ENCODE data around the gene INTS1.
"Not testable (repeated sequence)": the region's sequence is repeated elsewhere in the genome, so short reads cannot be mapped to it uniquely, and the experiment has no call there.

INTS1 gene

GRCh38 chr7:1533547-1534329, 29.5 kb upstream of the INTS1 start:
- no peak for DNase-seq

GRCh38 chr7:1533255-1533546, 29.0 kb upstream of the INTS1 start:
- in situ Hi-C loops (cut with MboI; ENCODE audit: low pct_unique_long_range_greater_than_20kb, low sequenced_read_pairs), result no loop called here
- DNase-seq, result no peak

More at GRCh38 chr7:1533547-1534329, 29.5 kb upstream of the INTS1 start:
- in situ Hi-C loops (cut with MboI; ENCODE audit: low pct_unique_long_range_greater_than_20kb, low sequenced_read_pairs), result no loop called here

GRCh38 chr7:1532456-1533254, 28.5 kb upstream of the INTS1 start:
- in situ Hi-C loops (cut with MboI; ENCODE audit: low pct_unique_long_range_greater_than_20kb, low sequenced_read_pairs), result no loop called here
- peak; percentile 96 for DNase-seq

- in situ Hi-C loops (cut with MboI; ENCODE audit: low pct_unique_long_range_greater_than_20kb, low sequenced_read_pairs), result no loop called here
- no peak for DNase-seq
Measured at GRCh38 chr7:1531979-1532455, 27.8 kb upstream of the INTS1 start.

- DNase-seq, result no peak
- in situ Hi-C loops (cut with MboI; ENCODE audit: low pct_unique_long_range_greater_than_20kb, low sequenced_read_pairs), result no loop called here
Measured at GRCh38 chr7:1531263-1531978, 27.2 kb upstream of the INTS1 start.

GRCh38 chr7:1530946-1531262, 26.7 kb upstream of the INTS1 start:
- DNase-seq, result no peak
- in situ Hi-C loops (cut with MboI; ENCODE audit: low pct_unique_long_range_greater_than_20kb, low sequenced_read_pairs), result no loop called here

DNA sequence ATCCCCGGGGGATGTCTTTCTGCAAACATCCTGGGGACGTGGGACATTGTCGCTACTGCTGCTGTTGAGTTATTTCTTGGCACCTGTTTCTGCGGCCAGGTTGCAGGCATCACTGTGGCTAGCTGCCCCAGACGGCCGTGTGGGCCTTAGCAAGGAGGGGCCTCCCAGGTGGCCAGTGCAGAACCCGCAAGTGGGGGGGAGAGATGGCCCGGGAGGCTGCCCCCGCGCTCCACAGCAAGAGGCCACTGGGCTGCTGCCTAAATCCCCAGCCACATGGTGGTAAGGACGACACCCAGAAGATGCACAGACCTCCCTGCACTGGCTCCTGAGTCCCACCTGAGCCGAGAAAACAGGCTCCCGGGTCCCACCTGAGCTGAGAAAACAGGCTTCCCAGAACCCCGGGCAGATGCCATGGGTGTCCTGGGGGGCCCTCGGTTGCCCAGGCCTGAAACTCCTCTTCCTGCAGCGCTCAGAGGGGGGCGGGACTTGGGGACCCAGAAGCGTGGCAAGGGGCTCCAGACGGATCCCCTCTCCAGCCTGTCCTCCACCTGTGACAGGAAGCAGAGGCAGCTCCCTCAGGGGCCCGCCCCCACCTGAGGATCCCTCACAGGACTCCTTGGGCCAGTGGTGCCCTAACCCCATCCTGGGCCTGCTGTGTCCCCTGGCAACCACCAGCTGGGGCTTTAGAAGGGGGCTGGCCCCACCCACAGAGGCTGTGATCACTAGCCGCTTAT, 25.4 kb upstream of the INTS1 start:
- in situ Hi-C loops (cut with MboI; ENCODE audit: low pct_unique_long_range_greater_than_20kb, low sequenced_read_pairs), result no loop called here

GRCh38 chr7:1526271-1526754, 22.1 kb upstream of the INTS1 start:
- in situ Hi-C loops (cut with MboI; ENCODE audit: low pct_unique_long_range_greater_than_20kb, low sequenced_read_pairs), result no loop called here

More for the DNA sequence above, 25.4 kb upstream of the INTS1 start:
- DNase-seq, result no peak

GRCh38 chr7:1525409-1525808, 21.2 kb upstream of the INTS1 start:
- in situ Hi-C loops (cut with MboI; ENCODE audit: low pct_unique_long_range_greater_than_20kb, low sequenced_read_pairs), result no loop called here
- DNase-seq, result no peak

More at GRCh38 chr7:1526271-1526754, 22.1 kb upstream of the INTS1 start:
- DNase-seq, result peak; percentile 37

- in situ Hi-C loops (cut with MboI; ENCODE audit: low pct_unique_long_range_greater_than_20kb, low sequenced_read_pairs), result no loop called here
- no peak for DNase-seq
Measured at GRCh38 chr7:1523844-1524243, 19.7 kb upstream of the INTS1 start.

DNA sequence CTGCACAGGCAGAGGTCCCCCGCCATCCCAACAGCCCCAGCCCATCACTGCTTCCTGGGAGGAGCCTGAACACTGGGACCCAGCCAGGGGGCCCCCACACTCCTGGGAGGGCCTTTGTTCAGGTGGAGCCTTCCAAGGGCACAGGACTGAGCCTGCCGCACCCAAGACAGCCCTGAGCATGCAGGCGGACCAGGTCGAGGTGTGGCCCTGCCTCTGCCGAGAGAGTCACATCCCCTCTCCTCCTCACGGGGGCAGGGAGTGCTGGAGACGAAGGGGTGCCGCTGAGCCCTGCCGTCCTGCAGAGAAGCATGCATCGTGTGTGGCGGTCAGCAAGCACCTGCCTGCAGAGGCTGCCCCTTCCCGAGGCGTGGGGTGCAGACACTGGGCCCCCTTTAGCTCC, 19.0 kb upstream of the INTS1 start:
- in situ Hi-C loops (cut with MboI; ENCODE audit: low pct_unique_long_range_greater_than_20kb, low sequenced_read_pairs), result no loop called here
- DNase-seq, result no peak

- in situ Hi-C loops (cut with MboI; ENCODE audit: low pct_unique_long_range_greater_than_20kb, low sequenced_read_pairs), result no loop called here
- no peak for DNase-seq
Measured at GRCh38 chr7:1521456-1521855, 17.3 kb upstream of the INTS1 start.

DNA sequence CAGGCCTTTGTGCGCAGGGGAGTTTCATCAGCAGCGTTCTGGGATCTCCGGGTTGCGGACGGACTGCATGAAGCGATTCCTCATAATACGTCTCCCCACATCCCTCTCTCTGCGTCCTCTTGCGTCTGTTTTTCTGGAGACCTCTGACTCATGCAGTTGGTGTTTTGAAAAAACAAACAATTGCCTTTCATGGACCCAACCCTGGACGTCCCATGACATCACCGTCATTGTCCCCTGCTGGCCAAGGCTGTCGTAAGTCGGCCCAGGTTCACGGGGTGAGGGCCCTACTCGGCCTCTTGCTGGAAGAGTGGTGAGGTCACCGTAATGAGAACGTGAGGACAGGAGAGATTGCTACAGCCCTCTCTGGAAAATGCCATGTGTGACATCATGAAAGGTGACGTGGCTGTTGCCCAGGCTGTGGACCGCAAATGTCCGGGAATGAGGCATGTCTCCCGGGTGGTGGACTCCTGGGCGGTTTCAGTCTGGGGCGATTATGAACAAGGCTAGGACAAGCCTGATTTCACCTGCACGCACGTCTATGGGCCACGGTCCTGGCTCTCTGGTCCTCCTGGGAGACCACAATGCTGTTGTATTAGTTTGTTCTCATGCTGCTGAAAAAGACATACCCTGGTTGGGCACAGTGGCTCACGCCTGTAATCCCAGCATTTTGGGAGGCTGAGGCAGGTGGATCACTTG, 16.5 kb upstream of the INTS1 start:
- in situ Hi-C loops (cut with MboI; ENCODE audit: low pct_unique_long_range_greater_than_20kb, low sequenced_read_pairs), result no loop called here
- no peak for DNase-seq

GRCh38 chr7:1519322-1519922, 15.2 kb upstream of the INTS1 start:
- in situ Hi-C loops (cut with MboI; ENCODE audit: low pct_unique_long_range_greater_than_20kb, low sequenced_read_pairs); DNase-seq: not testable (repeated sequence)

DNA sequence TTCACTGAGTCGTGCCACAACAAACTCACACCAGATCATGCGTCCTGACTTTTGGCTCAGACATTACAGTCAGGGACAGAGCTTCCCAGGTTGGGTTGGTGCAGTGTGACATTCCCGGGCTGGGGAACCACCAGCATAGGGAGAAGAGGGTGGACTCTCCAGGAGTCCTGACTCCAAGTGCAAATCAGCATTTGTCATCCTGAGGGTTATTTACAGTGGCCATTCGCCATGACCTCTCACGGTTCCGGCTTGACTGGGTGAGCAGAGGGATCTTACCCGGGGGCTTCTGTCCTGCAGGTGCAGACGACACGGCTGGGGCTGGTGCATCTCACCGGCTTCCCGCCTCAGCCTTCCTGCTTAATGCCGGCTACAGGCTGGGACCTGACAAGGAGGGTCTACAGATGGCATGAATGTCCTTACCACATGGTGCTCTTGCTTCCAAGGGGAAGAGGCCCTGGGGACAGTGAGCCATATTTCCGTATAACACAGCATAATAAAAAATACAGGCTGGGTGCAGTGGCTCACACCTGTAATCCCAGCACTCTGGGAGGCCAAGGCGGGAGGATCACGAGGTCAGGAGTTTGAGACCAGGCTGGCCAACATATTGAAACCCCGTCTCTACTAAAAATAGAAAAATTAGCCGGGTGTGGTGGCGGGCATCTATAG, 12.5 kb upstream of the INTS1 start:
- DNase-seq, result no peak
- in situ Hi-C loops (cut with MboI; ENCODE audit: low pct_unique_long_range_greater_than_20kb, low sequenced_read_pairs), result no loop called here

DNA sequence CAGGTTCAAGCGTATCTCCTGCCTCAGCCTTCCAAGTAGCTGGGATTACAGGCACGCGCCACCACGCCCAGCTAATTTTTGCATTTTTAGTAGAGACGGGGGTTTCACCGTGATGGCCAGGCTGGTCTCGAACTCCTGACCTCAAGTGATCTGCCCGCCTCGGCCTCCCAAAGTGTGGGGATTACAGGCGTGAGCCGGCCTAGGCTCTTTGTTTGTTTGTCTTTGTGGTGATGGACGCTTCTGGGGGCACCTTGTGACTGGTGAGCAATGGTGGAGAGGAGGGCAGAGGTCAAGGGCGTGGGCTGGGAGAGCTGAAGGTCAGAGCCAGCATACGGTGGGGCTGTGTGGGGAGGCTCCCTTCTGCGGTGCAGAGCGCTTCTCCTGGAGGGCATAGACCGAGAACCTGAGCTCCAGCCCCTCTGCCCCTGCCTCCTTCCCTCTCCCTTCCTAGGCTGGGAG, 11.3 kb upstream of the INTS1 start:
- DNase-seq; in situ Hi-C loops (cut with MboI; ENCODE audit: low pct_unique_long_range_greater_than_20kb, low sequenced_read_pairs): not testable (repeated sequence)

DNA sequence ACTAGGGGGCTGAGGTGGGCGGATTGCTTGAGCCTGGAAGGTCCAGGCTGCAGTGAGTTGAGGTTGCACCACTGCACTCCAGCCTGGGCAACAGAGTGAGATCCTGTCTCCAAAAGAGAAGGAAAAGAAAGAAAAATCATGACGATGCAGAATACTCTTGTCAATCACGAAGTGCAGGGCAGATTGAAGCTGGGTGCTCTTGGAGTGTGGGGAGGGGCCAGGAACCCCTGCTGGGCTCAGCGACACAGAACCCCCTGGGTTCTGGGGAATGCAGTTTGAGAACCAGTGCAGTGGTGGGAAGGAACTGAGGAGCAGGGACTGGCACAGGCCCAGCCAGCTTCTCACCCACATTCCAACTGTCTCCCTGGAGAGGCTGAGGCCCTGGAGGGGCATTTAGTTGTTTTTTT, 10.8 kb upstream of the INTS1 start:
- in situ Hi-C loops (cut with MboI; ENCODE audit: low pct_unique_long_range_greater_than_20kb, low sequenced_read_pairs), result no loop called here
- no peak for DNase-seq

DNA sequence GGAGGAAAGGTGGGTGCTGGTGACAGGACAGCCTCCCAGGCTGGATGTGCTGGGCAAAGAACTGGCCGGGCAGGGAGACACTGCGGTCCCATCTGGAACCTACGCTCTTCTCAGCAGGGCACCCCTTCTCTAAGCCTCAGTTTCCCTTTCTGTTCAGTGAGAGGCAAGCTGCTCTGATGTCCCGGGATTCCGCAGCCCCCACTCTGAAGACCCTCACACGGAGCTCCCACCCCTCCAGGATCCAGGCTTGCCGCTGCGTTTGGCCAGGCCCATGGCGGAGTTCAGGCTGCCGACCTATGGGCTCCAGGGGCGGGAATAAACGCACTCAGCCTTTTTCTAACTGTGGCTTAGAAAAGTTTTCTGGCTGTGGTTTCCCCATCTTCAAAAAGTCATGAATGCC, 10.2 kb upstream of the INTS1 start:
- in situ Hi-C loops (cut with MboI; ENCODE audit: low pct_unique_long_range_greater_than_20kb, low sequenced_read_pairs), result no loop called here
- no peak for DNase-seq
